22Rv1 (cell line): Measurements from ENCODE around the gene CFDP1.

Experiments
- ZFX ChIP-seq: fragments of 450-650 bp; IDR thresholded peaks from 2 replicates; pipeline ENCODE4 v1.6.1; 2017; ENCODE audit warnings: antibody characterized with exemption, borderline replicate concordance
- TF ChIP-seq, protein P1 (sequence below): fragments of 450-650 bp; IDR thresholded peaks from 2 replicates; pipeline ENCODE4 v1.5.1; 2017; ENCODE audit warnings: mild to moderate bottlenecking

- TF ChIP-seq ZFX = no peak
- TF ChIP-seq, protein P1, sequence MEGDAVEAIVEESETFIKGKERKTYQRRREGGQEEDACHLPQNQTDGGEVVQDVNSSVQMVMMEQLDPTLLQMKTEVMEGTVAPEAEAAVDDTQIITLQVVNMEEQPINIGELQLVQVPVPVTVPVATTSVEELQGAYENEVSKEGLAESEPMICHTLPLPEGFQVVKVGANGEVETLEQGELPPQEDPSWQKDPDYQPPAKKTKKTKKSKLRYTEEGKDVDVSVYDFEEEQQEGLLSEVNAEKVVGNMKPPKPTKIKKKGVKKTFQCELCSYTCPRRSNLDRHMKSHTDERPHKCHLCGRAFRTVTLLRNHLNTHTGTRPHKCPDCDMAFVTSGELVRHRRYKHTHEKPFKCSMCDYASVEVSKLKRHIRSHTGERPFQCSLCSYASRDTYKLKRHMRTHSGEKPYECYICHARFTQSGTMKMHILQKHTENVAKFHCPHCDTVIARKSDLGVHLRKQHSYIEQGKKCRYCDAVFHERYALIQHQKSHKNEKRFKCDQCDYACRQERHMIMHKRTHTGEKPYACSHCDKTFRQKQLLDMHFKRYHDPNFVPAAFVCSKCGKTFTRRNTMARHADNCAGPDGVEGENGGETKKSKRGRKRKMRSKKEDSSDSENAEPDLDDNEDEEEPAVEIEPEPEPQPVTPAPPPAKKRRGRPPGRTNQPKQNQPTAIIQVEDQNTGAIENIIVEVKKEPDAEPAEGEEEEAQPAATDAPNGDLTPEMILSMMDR = no peak
Measured at GRCh38 chr16:75476817-75477216, 43.5 kb upstream of the CFDP1 start.
